Activated CD4-positive, alpha-beta T cell treated with anti-CD3 and anti-CD28 coated beads, Interleukin-2, amount 50 U/mL, for 1 hour (primary cell): Measurements from ENCODE around the gene E2F4.

Experiments used
- DNase-seq: peaks from one replicate; pipeline ENCODE4 v3.0.0-alpha.2; 2020

The E2F4 gene

GRCh38 chr16:67157892-67158635 is 33.9 kb upstream of the E2F4 start:
- DNase-seq: no peak

GRCh38 chr16:67158637-67159600 is 33.0 kb upstream of the E2F4 start:
- DNase-seq: peak; percentile 77

- DNase-seq: no peak
These were observed 30.3 kb upstream of the E2F4 start for GRCh38 chr16:67161595-67162058.

- DNase-seq: no peak
These were observed 29.3 kb upstream of the E2F4 start for GRCh38 chr16:67162506-67163163.

GRCh38 chr16:67163164-67163998 is 28.6 kb upstream of the E2F4 start:
- DNase-seq: peak; percentile 43

- no peak for DNase-seq
These were observed 27.9 kb upstream of the E2F4 start for GRCh38 chr16:67163999-67164558.

- no peak for DNase-seq
These were observed 27.3 kb upstream of the E2F4 start, which contains the start of gene HSF4 for GRCh38 chr16:67164599-67165061. HSF4 (plus strand) TSS chr16:67164745; CDS start chr16:67164812, 67 bp downstream.

GRCh38 chr16:67165121-67166078 is 26.6 kb upstream of the E2F4 start:
- DNase-seq: no peak

- DNase-seq: no peak
These were observed 25.8 kb upstream of the E2F4 start for GRCh38 chr16:67166110-67166547.

- DNase-seq: no peak
These were observed 25.3 kb upstream of the E2F4 start for GRCh38 chr16:67166598-67167168.

GRCh38 chr16:67167588-67167987 is 24.4 kb upstream of the E2F4 start:
- no peak for DNase-seq

- DNase-seq: no peak
These were observed 22.9 kb upstream of the E2F4 start for GRCh38 chr16:67169011-67169451.

- DNase-seq: no peak
These were observed 22.2 kb upstream of the E2F4 start for GRCh38 chr16:67169642-67170167.

GRCh38 chr16:67170168-67170948 is 21.6 kb upstream of the E2F4 start, which contains the start of gene NOL3:
NOL3 (plus strand) TSS chr16:67170538.
- DNase-seq: no peak

GRCh38 chr16:67170949-67171649 is 20.9 kb upstream of the E2F4 start:
- DNase-seq: no peak

- DNase-seq: no peak
These were observed 18.6 kb upstream of the E2F4 start for GRCh38 chr16:67173323-67173722.

- DNase-seq: peak; percentile 63
These were observed 17.9 kb upstream of the E2F4 start for GRCh38 chr16:67173808-67174705.
